ENCODE data around the gene HS3ST4. TPM values are rescaled to one million over a fixed set of nuclear protein-coding genes. Genes with fewer than 3 reads are reported as not detected.

Gene HS3ST4
- total RNA-seq, 1 donor = not detected

DNA sequence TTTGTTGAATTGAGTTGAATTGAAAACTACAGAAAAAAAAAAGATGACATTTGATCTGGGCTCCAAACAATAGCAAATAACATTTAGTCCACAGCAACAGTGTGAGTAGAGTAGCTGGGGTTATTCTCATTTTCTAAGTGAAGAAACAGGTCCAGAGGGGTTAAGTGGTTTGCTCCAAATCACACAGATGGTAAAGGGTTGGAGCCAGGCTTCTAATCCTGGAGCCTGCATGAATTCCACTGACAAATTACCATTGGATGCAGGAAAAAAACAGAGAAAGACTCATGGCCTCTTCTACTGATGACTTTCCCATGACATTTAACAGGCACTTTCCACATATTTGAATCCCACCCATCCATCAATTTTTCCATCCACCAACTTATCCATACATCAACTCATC is 182.4 kb downstream of the HS3ST4 start:
- TF ChIP-seq, protein P1, sequence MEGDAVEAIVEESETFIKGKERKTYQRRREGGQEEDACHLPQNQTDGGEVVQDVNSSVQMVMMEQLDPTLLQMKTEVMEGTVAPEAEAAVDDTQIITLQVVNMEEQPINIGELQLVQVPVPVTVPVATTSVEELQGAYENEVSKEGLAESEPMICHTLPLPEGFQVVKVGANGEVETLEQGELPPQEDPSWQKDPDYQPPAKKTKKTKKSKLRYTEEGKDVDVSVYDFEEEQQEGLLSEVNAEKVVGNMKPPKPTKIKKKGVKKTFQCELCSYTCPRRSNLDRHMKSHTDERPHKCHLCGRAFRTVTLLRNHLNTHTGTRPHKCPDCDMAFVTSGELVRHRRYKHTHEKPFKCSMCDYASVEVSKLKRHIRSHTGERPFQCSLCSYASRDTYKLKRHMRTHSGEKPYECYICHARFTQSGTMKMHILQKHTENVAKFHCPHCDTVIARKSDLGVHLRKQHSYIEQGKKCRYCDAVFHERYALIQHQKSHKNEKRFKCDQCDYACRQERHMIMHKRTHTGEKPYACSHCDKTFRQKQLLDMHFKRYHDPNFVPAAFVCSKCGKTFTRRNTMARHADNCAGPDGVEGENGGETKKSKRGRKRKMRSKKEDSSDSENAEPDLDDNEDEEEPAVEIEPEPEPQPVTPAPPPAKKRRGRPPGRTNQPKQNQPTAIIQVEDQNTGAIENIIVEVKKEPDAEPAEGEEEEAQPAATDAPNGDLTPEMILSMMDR (IDR thresholded peaks at IDR 0.05; ENCODE audit: insufficient read depth, low read depth, low read length) = no peak
- DNase-seq (ENCODE audit: low read depth) = no peak
- H3K4me3 ChIP-seq (ENCODE audit: low read depth, low read length) = no peak overlapping the region

DNA sequence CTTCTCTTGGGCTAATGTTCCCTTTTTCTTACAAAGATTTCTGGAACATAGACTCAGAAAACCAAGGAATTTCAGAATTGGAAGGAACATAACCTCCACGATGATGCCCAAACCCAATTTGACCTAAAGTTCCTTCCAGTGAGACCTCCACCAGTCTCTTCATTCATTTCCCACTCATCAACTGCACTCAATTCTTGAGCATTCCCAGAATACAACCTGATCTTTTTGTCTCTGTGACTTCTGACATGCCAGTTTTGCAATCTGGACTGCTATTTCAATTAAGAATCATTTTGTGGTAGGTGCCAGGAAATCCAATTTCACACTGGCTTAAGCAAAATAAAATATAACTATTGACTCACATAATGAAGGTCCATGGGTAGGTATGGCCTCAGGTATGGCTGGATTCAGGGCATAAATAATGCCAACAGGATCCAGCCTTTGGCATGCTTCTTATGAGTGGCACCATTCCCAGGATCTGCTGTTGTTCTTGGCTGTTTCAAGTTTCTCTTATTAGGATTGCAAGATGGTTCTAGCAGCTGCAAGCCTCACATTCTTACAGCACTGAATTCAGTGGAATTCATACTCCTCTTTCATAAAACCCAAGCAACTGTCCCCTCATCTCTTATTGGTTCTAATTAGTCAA is 184.3 kb downstream of the HS3ST4 start:
- no peak overlapping the region for H3K4me3 ChIP-seq (ENCODE audit: low read depth, low read length)
- DNase-seq (ENCODE audit: low read depth) = no peak
- TF ChIP-seq, protein P1 (IDR thresholded peaks at IDR 0.05; ENCODE audit: insufficient read depth, low read depth, low read length) = no peak

DNA sequence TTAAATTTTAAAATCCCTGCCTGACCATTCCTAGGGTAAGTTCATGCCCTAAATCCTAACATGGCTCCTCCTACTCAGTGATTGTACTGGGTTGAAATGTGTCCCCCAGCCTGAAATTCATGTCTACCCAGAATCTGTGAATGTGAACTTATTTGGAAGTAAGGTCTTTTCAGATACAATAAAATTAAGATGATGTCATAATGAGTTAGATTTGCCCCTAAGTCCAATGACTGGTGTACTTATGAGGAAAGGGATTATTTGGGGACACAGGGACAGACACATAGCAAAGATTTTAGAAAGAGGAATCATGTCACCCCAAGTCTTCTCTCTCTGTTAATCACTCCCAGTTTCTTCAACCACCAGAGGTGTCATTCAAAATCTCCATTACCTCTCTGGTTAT is 185.3 kb downstream of the HS3ST4 start:
- no peak for DNase-seq (ENCODE audit: low read depth)
- no peak overlapping the region for H3K4me3 ChIP-seq (ENCODE audit: low read depth, low read length)
- TF ChIP-seq, protein P1 (IDR thresholded peaks at IDR 0.05; ENCODE audit: insufficient read depth, low read depth, low read length) = no peak

DNA sequence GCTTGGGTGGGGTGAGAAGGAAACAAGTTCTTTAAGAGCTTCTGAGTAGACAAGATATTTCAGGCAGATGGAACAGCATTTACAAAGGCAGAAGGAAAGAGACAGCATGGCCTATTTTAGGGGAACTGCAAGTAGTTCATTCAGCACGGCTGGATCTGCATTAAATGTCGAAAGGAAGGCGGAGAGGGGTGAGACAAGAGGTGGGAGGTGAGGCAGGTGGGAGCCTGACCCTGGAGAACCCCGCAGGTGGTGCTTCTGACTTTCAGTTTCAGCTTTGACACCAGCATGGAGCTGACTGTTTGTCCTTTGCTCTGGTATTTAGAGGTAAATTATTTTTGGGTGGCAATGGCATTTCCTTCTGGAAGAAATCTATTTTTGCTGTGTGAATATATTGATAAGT is 194.8 kb downstream of the HS3ST4 start:
- TF ChIP-seq, protein P1 (IDR thresholded peaks at IDR 0.05; ENCODE audit: insufficient read depth, low read depth, low read length) = no peak
- no peak for DNase-seq (ENCODE audit: low read depth)
- H3K4me3 ChIP-seq (ENCODE audit: low read depth, low read length) = no peak overlapping the region

DNA sequence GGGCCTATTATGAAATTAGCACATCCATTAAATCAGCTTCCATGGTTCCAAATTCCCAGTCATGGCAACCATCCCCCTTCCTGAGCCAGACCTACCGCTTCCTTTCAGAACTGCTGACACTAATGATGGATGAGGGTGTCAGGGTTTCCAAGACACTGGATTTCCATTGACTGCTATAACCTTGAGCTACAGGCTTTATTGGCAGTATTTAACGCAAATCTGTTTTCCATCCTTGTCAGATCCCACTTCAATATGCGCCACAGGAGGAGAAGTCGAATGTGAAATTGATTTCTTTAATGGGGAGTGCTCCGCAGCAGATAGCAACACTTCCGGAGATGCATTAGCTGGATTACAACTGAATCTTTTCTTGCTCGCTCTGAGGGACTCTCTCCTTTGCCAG is 197.1 kb downstream of the HS3ST4 start:
- H3K4me3 ChIP-seq (ENCODE audit: low read depth, low read length) = no peak overlapping the region
- no peak for DNase-seq (ENCODE audit: low read depth)
- TF ChIP-seq, protein P1 (IDR thresholded peaks at IDR 0.05; ENCODE audit: insufficient read depth, low read depth, low read length) = no peak

DNA sequence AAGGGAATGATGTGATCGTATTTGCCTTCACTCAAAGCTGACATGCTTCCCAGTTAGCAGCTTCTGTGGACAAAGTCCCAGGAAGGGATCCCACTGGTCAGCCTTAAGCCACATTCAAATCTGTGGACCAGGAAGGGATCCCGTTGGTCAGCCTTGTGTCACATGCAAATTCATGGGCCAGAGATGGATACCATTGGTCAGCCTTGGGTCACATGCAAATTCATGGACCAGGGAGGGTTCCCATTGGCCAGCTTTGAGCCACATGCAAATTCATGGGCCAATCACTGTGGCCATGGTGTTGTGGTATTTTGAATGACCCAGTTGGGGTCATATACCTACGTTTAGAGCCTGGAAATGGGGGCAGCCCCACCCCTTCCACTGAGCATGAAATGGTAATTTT is 201.6 kb downstream of the HS3ST4 start:
- no peak for DNase-seq (ENCODE audit: low read depth)
- no peak overlapping the region for H3K4me3 ChIP-seq (ENCODE audit: low read depth, low read length)
- TF ChIP-seq, protein P1 (IDR thresholded peaks at IDR 0.05; ENCODE audit: insufficient read depth, low read depth, low read length) = no peak

DNA sequence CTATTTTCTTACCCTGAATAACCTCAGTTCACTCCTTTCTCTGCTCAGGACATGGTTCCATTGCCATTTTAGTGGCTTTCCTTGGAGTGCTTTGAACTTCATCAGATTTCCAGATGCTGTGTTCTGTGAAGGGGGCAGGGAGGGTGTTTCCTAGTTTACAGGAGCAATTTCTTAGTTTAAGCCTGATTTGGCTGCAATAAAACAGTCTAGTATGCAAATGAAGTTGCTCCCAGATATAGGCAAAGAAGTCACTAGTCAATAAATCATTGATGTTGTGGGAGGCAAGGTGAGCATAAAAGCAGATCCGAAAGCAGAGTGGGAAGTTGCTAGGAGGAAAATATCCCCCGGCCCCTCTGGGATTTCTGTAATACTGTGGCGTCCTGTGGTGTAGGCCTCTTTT is 202.3 kb downstream of the HS3ST4 start:
- TF ChIP-seq, protein P1 (IDR thresholded peaks at IDR 0.05; ENCODE audit: insufficient read depth, low read depth, low read length) = no peak
- no peak overlapping the region for H3K4me3 ChIP-seq (ENCODE audit: low read depth, low read length)
- no peak for DNase-seq (ENCODE audit: low read depth)

Measured in fibroblast of villous mesenchyme (primary cell).